Adipocyte (in vitro differentiated cells): ENCODE data around the gene NAGK.
A peak's percentile ranks its signal among the peaks of the same experiment; 100 is the strongest.
"Not testable (repeated sequence)": the region's sequence is repeated elsewhere in the genome, so short reads cannot be mapped to it uniquely, and the experiment has no call there.

Experiments
- DNase-seq: peaks from one replicate; pipeline ENCODE4 v3.0.0-alpha.2; 2015; ENCODE audit warnings: low read depth
- H3K27me3 ChIP-seq: replicated peaks from 2 replicates; pipeline ENCODE4 v1.7.0; 2013; ENCODE audit warnings: mild to moderate bottlenecking, low read length, moderate library complexity; ENCODE audit not compliant: control insufficient read depth, insufficient read depth
- H3K36me3 ChIP-seq: 2 replicates; pipeline ENCODE4 v1.7.0; 2013; ENCODE audit warnings: low read length, mild to moderate bottlenecking, moderate library complexity; ENCODE audit not compliant: control insufficient read depth, insufficient read depth, severe bottlenecking
- H3K4me1 ChIP-seq: 2 replicates; pipeline ENCODE4 v1.7.0; 2013; ENCODE audit warnings: mild to moderate bottlenecking, low read length, moderate library complexity; ENCODE audit not compliant: control insufficient read depth, insufficient read depth
- H3K4me3 ChIP-seq: 2 replicates; pipeline ENCODE4 v1.7.0; 2013; ENCODE audit warnings: mild to moderate bottlenecking, low read length, moderate library complexity
- H3K9ac ChIP-seq: 2 replicates; pipeline ENCODE4 v1.7.0; 2013; ENCODE audit warnings: mild to moderate bottlenecking, low read length, moderate library complexity
- H3K9me3 ChIP-seq: 2 replicates; pipeline ENCODE4 v1.7.0; 2013; ENCODE audit warnings: mild to moderate bottlenecking, low read length, moderate library complexity; ENCODE audit not compliant: control insufficient read depth

NAGK gene

DNA sequence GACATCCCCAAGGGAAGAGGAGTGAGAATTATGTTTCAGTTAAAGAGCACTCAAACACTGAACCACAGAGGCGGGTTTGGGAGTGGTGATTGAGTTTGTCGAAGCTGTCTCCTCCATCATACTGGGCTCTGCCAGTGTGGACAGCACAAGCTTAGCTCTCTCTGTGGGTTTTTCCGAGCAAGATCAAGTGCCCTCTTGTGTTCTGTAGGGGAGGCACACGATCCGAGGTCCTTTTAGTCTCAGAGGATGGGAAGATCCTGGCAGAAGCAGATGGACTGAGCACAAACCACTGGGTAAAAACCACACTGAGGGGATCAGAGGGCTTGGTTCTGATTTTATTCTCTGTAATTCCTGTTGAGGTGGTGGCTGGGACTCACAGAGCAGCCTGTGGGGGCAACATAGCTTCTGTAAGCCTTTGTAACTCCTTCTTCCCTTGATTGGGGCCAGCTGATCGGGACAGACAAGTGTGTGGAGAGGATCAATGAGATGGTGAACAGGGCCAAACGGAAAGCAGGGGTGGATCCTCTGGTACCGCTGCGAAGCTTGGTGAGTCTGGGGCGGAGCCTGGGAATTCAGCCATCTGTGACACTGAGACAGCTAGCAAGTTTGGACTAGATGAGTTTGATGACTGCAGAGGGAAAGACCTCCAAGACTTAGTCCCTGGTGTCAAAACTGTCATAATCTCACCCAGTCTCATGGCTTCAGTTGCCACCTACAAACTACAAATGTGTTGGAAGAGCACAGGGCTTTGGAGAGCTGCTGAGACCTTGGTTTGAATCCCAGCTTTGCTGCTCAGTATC is 2.0 kb downstream of the NAGK start:
- peak overlapping the region; percentile 96 for H3K4me3 ChIP-seq

DNA sequence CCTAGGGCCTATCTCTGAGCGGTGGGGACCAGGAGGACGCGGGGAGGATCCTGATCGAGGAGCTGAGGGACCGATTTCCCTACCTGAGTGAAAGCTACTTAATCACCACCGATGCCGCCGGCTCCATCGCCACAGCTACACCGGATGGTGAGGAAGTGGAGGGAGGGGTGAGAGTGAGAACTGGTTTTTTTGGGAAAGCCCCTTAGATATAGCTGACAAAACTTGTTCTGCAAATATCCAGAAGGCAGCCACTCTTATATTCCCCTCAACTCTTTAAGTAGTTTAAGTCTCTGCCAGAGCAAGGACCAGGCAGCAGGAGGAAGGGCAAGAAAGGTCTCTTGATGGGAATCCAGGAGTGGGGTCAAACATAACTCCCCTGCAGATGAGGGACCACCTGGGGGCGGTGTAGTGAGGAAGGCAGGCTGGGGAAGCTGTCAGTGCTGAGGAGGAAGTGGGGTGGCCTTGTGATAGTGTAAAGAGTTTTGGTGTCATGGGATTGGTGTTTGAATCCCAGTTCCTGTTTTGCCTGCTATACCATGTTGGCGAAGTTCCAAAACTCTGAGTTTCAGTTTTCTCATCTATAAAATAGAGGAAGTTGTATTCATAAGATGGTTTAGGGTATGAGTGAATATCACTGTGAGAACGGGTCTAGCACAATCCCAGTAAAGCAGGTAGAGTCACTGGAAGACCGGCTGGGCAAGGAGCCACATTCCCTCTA is 3.4 kb downstream of the NAGK start:
- Histone ChIP-seq H3K27me3 (no peaks in the 10 kb centered on the region), H3K36me3 (peaks cover 41% of the 10 kb centered on the region), H3K9ac (no peak overlapping the region), H3K9me3 (no peaks in the 10 kb centered on the region), H3K4me3 (no peak overlapping the region), H3K4me1 (peaks cover 32% of the 10 kb centered on the region)
- DNase-seq, result no peak

More for the DNA sequence above, 2.0 kb downstream of the NAGK start:
- DNase-seq, result peak; percentile 43
- H3K9me3 ChIP-seq, result no peaks in the 10 kb centered on the region
- peak overlapping the region; percentile 3 for H3K9ac ChIP-seq
- H3K36me3 ChIP-seq, result peaks cover 28% of the 10 kb centered on the region
- H3K27me3 ChIP-seq, result no peaks in the 10 kb centered on the region
- H3K4me1 ChIP-seq, result peaks cover 36% of the 10 kb centered on the region

DNA sequence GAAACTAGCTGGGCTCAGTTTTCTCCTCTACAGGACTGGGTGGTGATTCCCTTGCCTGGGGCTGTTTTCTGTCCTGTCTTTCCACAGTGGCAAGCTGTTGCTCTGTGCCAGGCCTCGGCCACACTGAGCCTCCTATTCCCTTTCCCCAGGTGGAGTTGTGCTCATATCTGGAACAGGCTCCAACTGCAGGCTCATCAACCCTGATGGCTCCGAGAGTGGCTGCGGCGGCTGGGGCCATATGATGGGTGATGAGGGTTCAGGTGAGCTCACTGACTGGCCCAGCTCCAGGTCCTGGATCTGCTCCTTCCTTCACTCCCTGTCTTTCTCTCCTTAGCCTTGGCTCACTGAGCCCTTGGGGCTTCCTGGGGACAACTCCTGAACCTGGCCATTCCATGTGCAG is 4.0 kb downstream of the NAGK start:
- Histone ChIP-seq H3K4me1 (peaks cover 25% of the 10 kb centered on the region), H3K4me3 (no peak overlapping the region), H3K9me3 (no peaks in the 10 kb centered on the region), H3K9ac (no peak overlapping the region), H3K27me3 (no peaks in the 10 kb centered on the region), H3K36me3 (peaks cover 47% of the 10 kb centered on the region)
- no peak for DNase-seq

DNA sequence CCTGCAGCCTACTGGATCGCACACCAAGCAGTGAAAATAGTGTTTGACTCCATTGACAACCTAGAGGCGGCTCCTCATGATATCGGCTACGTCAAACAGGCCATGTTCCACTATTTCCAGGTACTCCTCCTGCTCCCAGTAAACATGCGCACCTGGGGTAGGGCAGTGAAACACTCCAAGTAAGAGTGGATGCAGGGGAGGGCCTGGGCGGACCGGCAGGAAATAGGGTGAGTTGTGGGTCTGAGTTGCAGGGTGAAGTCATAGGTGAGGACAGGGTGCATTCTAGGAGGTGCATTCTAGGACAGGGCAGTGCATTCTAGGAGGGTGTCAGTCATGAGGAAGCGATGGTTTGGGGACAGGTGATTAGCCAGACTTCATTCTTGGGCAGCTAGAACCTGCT is 5.0 kb downstream of the NAGK start:
- peaks cover 21% of the 10 kb centered on the region for H3K4me1 ChIP-seq
- no peak overlapping the region for H3K4me3 ChIP-seq
- DNase-seq, result no peak
- peaks cover 57% of the 10 kb centered on the region for H3K36me3 ChIP-seq
- no peaks in the 10 kb centered on the region for H3K9me3 ChIP-seq
- no peak overlapping the region for H3K9ac ChIP-seq
- H3K27me3 ChIP-seq, result no peaks in the 10 kb centered on the region

DNA sequence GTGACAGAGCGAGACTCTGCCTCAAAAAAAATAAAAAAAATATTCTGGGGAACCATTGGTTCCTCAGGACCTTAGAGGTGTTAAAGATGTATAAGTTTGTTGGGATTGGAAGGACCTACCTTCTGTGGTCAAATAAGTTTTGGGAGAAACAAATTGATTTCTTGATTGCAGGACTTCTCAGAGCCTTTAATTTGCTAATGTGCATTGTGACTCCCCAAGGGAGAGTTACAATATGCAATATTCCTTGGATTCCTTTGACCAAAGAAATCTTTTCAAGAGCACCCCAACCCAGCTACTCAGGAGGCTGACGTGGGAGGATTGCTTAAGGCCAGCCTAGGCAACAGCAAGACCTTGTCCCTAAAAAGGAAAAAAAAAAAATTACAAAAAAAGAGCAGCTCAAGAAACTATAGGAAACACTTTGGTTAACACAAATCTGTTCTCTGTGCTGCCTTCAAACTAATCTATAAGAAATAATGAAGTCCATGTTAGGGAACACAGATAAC is 6.5 kb downstream of the NAGK start:
- no peak for DNase-seq
- no peak overlapping the region for H3K4me3 ChIP-seq
- H3K9ac ChIP-seq, result no peak overlapping the region
- H3K36me3 ChIP-seq, result peaks cover 65% of the 10 kb centered on the region
- no peaks in the 10 kb centered on the region for H3K9me3 ChIP-seq
- H3K4me1 ChIP-seq, result peaks cover 11% of the 10 kb centered on the region
- H3K27me3 ChIP-seq, result no peaks in the 10 kb centered on the region

DNA sequence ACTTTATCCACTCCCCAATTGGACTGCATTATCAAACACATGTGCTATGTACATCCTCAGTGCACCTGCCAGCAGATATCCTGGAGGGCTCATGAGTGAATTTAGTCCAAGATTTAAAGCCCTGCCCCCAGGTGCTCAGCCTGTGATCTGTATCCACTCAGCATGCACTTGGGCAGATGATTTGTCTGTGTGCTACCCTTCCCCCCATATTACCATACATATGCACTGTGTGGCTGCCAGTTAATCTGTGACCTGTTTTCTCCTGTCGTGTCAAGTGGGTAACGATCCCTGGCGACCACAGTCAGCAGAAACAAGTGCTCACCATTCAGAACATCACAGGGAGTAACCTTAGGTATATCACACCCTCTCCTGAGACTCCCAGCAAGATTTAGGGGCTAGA is 10.2 kb downstream of the NAGK start:
- Histone ChIP-seq H3K36me3 (peaks cover 51% of the 10 kb centered on the region), H3K4me3 (no peak overlapping the region), H3K9ac (no peak overlapping the region), H3K9me3 (no peaks in the 10 kb centered on the region), H3K4me1 (no peaks in the 10 kb centered on the region), H3K27me3 (no peaks in the 10 kb centered on the region)
- DNase-seq, result no peak

DNA sequence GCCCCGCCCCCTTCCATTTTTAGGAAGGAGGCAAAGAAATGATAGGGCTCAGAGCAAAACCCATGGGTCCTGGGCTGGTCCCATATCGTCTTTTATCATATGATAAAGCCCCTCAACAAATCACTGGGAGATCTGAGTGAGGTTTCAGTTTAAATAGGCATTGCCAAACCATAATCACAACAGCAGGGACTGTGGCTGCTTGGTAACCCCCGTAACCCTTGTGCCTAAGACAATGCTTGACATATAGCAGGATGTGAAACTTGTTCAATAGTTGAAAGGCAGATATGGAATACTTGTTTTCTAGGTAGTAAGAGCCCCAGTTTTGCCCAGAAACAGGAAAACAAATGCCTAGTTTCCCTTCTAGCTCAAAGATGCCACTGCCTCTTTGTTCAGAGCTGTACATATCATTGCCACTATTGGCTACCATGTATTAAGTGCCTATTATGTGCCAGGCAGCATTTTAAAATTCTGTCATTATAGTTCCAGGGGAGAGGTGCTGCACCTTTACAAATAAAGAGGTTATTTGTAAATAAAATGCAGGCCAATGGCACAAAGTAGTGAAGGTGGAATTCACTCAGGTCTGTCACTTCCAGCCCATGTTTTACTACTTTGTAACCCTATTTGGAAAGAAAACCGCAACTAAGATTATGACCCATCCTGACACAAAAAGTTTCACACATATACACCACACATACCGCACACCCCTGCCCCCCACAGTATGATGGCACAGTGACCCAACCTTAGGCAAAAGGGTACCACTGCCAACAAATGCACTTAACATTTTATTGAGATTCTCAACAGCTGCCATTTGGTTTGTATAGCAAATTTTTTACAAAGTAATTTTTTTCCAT is 14.2 kb downstream of the NAGK start:
- Histone ChIP-seq H3K36me3 (peaks cover 16% of the 10 kb centered on the region), H3K9ac (no peak overlapping the region), H3K4me1 (no peaks in the 10 kb centered on the region), H3K9me3 (no peaks in the 10 kb centered on the region), H3K4me3 (no peak overlapping the region), H3K27me3 (peaks cover 2% of the 10 kb centered on the region)
- DNase-seq, result no peak

DNA sequence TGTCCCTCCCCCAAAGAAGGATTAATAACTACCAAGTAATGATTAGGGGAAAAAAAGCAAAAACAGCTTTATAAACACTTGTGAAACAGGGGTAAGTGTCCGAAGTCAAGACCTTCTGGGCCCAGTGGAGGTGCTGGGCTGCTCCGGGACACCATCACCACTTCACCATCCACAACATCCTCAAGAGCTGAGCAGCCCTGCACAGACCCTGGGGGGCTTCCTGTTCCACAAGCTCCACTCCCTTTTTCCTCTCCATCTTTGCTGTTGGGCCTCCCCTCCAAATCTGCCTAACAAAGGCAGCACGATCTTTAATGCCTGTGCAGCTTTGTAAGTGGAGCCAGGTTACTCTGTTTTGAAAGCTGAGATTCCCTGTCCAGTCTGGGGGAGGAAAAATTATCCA is 14.8 kb downstream of the NAGK start:
- not testable (repeated sequence) for H3K36me3 ChIP-seq, DNase-seq, H3K9me3 ChIP-seq, H3K4me3 ChIP-seq, H3K27me3 ChIP-seq, H3K9ac ChIP-seq, H3K4me1 ChIP-seq

DNA sequence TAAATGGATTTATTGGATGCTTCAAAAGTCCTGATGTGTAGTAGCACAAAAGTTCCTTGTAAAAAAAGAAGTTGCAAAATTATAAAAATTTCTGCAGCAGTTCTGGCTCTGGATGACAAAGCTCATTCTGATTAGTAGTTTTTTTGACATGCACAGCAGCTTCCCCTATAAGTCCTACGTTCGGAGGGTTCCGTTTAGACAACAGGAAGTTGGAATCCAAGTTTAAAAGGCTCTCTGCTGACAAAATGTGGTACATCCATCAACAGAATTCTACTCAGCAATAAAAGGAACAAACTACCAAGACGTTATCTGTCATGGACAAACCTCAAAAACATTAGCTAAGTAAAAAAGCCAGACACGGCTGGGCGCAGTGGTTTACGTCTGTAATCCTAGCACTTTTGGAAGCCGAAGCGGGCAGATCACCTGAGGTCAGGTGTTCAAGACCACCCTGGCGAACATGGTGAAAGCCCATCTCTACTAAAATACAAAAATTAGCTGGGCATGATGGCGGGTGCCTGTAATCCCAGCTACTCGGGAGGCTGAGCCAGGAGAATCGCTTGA is 15.4 kb downstream of the NAGK start:
- H3K4me3 ChIP-seq, DNase-seq: not testable (repeated sequence)

DNA sequence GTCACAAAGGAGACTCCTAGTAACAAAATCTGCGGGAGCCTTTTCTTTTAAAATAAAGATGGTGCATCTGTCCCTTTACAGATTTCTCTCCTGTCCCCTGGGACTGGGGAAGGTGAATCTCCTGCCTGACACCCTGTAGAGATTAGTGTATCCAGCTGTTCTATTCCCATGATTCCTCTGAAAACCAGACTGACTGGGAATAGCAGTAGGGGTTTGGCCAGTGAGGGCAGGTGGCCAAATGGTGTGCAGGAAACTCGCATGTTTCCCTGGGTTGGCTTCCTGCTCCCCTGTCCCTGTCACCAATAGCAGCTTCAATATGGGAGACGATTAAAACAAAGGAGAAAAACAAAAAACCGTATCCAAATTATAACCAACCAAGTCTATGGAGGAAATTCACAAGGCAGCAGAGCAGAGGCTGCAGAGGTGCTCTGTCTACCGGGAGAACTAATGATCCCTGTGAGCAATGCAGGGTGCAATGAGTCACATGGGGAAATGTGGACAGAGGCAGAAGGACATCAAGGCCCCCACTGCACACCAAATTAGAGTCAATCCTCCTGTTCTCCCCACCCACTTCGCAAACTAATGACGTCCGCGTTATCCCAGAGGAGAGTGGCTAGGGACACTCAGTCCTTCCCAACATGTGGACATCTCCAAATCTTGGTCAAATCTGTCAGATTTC is 17.0 kb downstream of the NAGK start:
- not testable (repeated sequence) for H3K36me3 ChIP-seq, DNase-seq, H3K4me1 ChIP-seq, H3K9ac ChIP-seq, H3K27me3 ChIP-seq, H3K9me3 ChIP-seq, H3K4me3 ChIP-seq

More for the DNA sequence above, 15.4 kb downstream of the NAGK start:
- not testable (repeated sequence) for H3K4me1 ChIP-seq, H3K36me3 ChIP-seq, H3K9me3 ChIP-seq, H3K27me3 ChIP-seq, H3K9ac ChIP-seq
